GM19238 (cell line): Measurements from ENCODE around the gene CCR6.
A peak's percentile ranks its signal among the peaks of the same experiment; 100 is the strongest.
"Not testable (repeated sequence)": the region's sequence is repeated elsewhere in the genome, so short reads cannot be mapped to it uniquely, and the experiment has no call there.

Source experiments
- DNase-seq: peaks from one replicate; pipeline ENCODE4 v3.0.0; 2011; ENCODE audit warnings: low spot score; ENCODE audit not compliant: insufficient read length

CCR6 gene

GRCh38 chr6:167141667-167142432, 19.0 kb downstream of the CCR6 start:
- DNase-seq, result peak; percentile 73

GRCh38 chr6:167142433-167142761, 19.5 kb downstream of the CCR6 start:
- no peak for DNase-seq

- no peak for DNase-seq
These were observed 20.1 kb downstream of the CCR6 start for GRCh38 chr6:167143041-167143440.

GRCh38 chr6:167145461-167145860, 22.6 kb downstream of the CCR6 start:
- no peak for DNase-seq

GRCh38 chr6:167146135-167146534, 23.2 kb downstream of the CCR6 start:
- no peak for DNase-seq

- no peak for DNase-seq
These were observed 24.1 kb downstream of the CCR6 start for GRCh38 chr6:167146977-167147376.

- no peak for DNase-seq
These were observed 25.1 kb downstream of the CCR6 start for GRCh38 chr6:167148021-167148420.

- no peak for DNase-seq
These were observed 26.1 kb downstream of the CCR6 start for GRCh38 chr6:167148997-167149396.

- DNase-seq, result no peak
These were observed 28.1 kb downstream of the CCR6 start for GRCh38 chr6:167150941-167151549.

GRCh38 chr6:167151648-167152047, 28.8 kb downstream of the CCR6 start:
- no peak for DNase-seq

- DNase-seq, result no peak
These were observed 30.0 kb downstream of the CCR6 start for GRCh38 chr6:167152862-167153261.

GRCh38 chr6:167153521-167153959, 30.6 kb downstream of the CCR6 start:
- DNase-seq, result peak; percentile 57

- no peak for DNase-seq
These were observed 31.4 kb downstream of the CCR6 start for GRCh38 chr6:167154291-167154690.

- DNase-seq, result no peak
These were observed 32.0 kb downstream of the CCR6 start for GRCh38 chr6:167154895-167155294.

- DNase-seq, result no peak
These were observed 34.5 kb downstream of the CCR6 start for GRCh38 chr6:167157414-167157813.

- no peak for DNase-seq
These were observed 35.0 kb downstream of the CCR6 start, which contains the start of gene GPR31 for GRCh38 chr6:167157863-167158262. Gene GPR31 (minus strand): TSS chr6:167157980. CDS start chr6:167157831, 149 bp downstream.

GRCh38 chr6:167161851-167162467, 39.1 kb downstream of the CCR6 start:
- DNase-seq, result no peak

GRCh38 chr6:167162591-167162990, 39.7 kb downstream of the CCR6 start:
- DNase-seq, result no peak

GRCh38 chr6:167163476-167164011, 40.6 kb downstream of the CCR6 start:
- no peak for DNase-seq

- no peak for DNase-seq
These were observed 41.4 kb downstream of the CCR6 start for GRCh38 chr6:167164261-167164660.

- no peak for DNase-seq
These were observed 43.1 kb downstream of the CCR6 start for GRCh38 chr6:167165858-167166471.

GRCh38 chr6:167167699-167168098, 44.8 kb downstream of the CCR6 start:
- DNase-seq, result not testable (repeated sequence)
